Tibial artery (tissue), 4 donors: ENCODE measurements around the gene CR1.

Source experiments
- DNase-seq, 2 donors: peaks; one replicate each; pipeline ENCODE4 v3.0.0-alpha.2; 2019
- H3K27ac ChIP-seq, 2 donors: fragments of 200-600 bp; sonication (generic) in 1 of 2; 1 replicate in 1 of 2; 2 replicates in 1 of 2; pipeline ENCODE4 v1.5.1; 2018 to 2019; ENCODE audit warnings: mild to moderate bottlenecking in 1 of 2
- H3K27me3 ChIP-seq, 2 donors: fragments of 200-600 bp; sonication (generic) in 1 of 2; one replicate each; pipeline versions ENCODE4 v1.5.1 to v1.6.0; 2016 to 2019
- H3K36me3 ChIP-seq, 3 donors: fragments of 200-600 bp; sonication (generic) in 2 of 3; one replicate each; pipeline ENCODE4 v1.5.1; 2016 to 2019; ENCODE audit warnings: mild to moderate bottlenecking in 2 of 3
- H3K4me1 ChIP-seq, 4 donors: fragments of 200-600 bp; sonication (generic) in 2 of 4; 1 replicate in 3 of 4; 2 replicates in 1 of 4; pipeline ENCODE4 v1.5.1; 2016 to 2019
- H3K4me3 ChIP-seq, 2 donors: fragments of 200-600 bp; sonication (generic) in 1 of 2; 1 replicate in 1 of 2; 2 replicates in 1 of 2; pipeline ENCODE4 v1.5.1; 2018 to 2019; ENCODE audit warnings: mild to moderate bottlenecking in 2 of 2
- H3K9me3 ChIP-seq, 3 donors: fragments of 200-600 bp; sonication (generic) in 1 of 3; one replicate each; pipeline ENCODE4 v1.5.1; 2016 to 2019
- intact Hi-C: fragments of 100-400 bp; cut with DNase I; formaldehyde crosslinking; loops from one replicate; pipeline ENCODE4 v1.15.0; 2023; ENCODE audit warnings: low total_unique reads
- TF ChIP-seq, protein P1 (sequence below), 2 experiments: fragments of 200-600 bp in 1 of 2; fragments of 450-650 bp in 1 of 2; IDR thresholded peaks; one replicate each; pipeline ENCODE4 v1.5.1; 2017 to 2019; ENCODE audit warnings: antibody characterized with exemption in 2 of 2, mild to moderate bottlenecking in 1 of 2, moderate library complexity in 1 of 2

CR1 gene

DNA sequence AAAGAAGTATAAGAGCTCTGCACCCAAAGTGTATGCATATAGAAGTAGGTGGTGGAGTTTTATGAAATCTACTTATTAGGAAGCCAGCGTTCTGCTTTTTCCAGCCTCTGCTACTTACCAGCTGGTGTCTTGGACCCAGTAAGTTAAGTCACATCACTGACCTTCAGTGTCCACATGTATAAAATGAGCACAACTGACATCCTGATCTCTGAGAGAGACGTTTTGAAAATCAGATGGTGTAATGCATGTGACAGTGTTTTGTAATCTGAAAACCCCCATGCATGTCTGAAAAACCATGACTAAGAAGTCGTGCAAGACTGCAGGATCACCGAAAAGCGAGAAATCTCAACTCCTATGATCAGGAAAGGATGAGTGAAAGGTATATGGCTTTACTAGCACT, 2.0 kb downstream of the CR1 start:
- DNase-seq = no peak
- H3K9me3 ChIP-seq = no peaks in the 10 kb centered on the region
- H3K4me3 ChIP-seq = no peak overlapping the region
- intact Hi-C loops = no loop called here
- H3K4me1 ChIP-seq = peaks cover 0 to 8% (median 3%) of the 10 kb centered on the region in 4 donors
- H3K36me3 ChIP-seq = no peaks in the 10 kb centered on the region
- no peak overlapping the region for H3K27ac ChIP-seq
- TF ChIP-seq, protein P1, sequence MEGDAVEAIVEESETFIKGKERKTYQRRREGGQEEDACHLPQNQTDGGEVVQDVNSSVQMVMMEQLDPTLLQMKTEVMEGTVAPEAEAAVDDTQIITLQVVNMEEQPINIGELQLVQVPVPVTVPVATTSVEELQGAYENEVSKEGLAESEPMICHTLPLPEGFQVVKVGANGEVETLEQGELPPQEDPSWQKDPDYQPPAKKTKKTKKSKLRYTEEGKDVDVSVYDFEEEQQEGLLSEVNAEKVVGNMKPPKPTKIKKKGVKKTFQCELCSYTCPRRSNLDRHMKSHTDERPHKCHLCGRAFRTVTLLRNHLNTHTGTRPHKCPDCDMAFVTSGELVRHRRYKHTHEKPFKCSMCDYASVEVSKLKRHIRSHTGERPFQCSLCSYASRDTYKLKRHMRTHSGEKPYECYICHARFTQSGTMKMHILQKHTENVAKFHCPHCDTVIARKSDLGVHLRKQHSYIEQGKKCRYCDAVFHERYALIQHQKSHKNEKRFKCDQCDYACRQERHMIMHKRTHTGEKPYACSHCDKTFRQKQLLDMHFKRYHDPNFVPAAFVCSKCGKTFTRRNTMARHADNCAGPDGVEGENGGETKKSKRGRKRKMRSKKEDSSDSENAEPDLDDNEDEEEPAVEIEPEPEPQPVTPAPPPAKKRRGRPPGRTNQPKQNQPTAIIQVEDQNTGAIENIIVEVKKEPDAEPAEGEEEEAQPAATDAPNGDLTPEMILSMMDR (IDR thresholded peaks at IDR 0.05) = no peak
- peaks cover 0 to 34% of the 10 kb centered on the region in 2 donors for H3K27me3 ChIP-seq

DNA sequence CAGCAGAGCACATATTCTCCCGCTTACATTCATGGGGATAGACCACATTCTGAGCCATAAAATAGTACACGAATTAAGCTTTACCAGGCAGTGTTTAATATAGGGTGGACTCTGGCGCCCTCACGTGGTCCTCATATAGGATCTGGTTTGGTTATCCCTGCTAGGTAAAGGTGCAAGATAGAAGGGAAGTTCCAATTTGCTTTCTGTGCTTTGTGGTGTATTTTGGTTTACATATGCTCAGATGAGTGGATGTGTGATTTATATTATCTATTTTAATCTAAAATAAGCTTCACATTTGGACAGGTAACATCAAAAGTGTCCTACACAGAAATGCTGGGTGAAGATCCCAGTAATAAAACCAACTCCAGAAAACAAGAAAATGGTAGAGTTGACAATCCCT, 3.6 kb downstream of the CR1 start:
- H3K27ac ChIP-seq = no peak overlapping the region
- peaks cover 0 to 8% (median 3%) of the 10 kb centered on the region in 4 donors for H3K4me1 ChIP-seq
- peak in 1 of 2 donors; percentile 65 for DNase-seq
- no peak overlapping the region for H3K4me3 ChIP-seq
- H3K36me3 ChIP-seq = no peaks in the 10 kb centered on the region
- peaks cover 0 to 35% of the 10 kb centered on the region in 2 donors for H3K27me3 ChIP-seq
- intact Hi-C loops = no loop called here
- TF ChIP-seq, protein P1 (IDR thresholded peaks at IDR 0.05) = peak in 1 of 2 experiments; percentile 43
- H3K9me3 ChIP-seq = no peaks in the 10 kb centered on the region

DNA sequence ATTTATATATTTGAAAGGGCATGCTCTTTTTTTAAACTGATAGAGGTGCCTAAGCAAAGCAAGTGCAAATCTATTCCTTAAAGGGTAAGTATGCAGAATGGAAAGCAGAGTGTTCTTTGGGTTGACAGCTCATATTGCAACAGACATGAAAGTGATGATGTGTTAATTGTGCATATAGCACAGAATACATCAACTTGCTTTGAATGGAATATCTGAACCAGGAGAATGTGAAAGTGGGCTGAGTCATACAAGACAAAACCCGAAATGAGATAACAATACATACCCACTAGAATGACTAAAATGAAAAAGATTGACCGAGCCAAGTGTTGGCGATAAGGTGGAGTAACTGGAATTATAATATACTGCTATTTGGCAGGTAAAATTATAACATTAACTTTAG, 4.3 kb downstream of the CR1 start:
- Histone ChIP-seq H3K4me1 (peaks cover 0 to 8% (median 3%) of the 10 kb centered on the region in 4 donors), H3K4me3 (no peak overlapping the region), H3K36me3 (no peaks in the 10 kb centered on the region), H3K9me3 (no peaks in the 10 kb centered on the region), H3K27ac (no peak overlapping the region), H3K27me3 (peaks cover 0 to 39% of the 10 kb centered on the region in 2 donors)
- no peak for DNase-seq
- TF ChIP-seq, protein P1 (IDR thresholded peaks at IDR 0.05) = no peak
- intact Hi-C loops = no loop called here

DNA sequence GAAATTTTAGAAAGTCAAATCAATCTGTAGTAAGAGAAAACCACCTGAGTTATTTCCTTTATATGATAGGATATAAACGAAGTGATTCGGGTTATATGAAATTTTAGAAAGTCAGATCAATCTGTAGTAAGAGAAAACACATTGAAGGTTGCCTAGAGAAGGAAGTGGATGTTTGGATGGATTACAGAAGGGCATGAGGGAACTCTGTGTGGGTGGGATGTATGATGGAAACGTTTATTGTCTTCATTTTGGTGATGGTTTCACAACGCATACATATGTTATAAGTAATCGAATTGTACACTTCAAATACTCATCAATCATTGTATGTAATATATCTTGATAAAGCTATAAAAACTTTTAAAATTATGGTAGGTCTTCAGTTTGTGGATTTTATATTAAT, 5.1 kb downstream of the CR1 start:
- Histone ChIP-seq H3K9me3 (no peaks in the 10 kb centered on the region), H3K36me3 (no peaks in the 10 kb centered on the region), H3K27me3 (peaks cover 0 to 35% of the 10 kb centered on the region in 2 donors), H3K4me3 (no peak overlapping the region), H3K27ac (no peak overlapping the region), H3K4me1 (peaks cover 0 to 4% (median 2%) of the 10 kb centered on the region in 4 donors)
- intact Hi-C loops = no loop called here
- TF ChIP-seq, protein P1 (IDR thresholded peaks at IDR 0.05) = no peak
- no peak for DNase-seq

DNA sequence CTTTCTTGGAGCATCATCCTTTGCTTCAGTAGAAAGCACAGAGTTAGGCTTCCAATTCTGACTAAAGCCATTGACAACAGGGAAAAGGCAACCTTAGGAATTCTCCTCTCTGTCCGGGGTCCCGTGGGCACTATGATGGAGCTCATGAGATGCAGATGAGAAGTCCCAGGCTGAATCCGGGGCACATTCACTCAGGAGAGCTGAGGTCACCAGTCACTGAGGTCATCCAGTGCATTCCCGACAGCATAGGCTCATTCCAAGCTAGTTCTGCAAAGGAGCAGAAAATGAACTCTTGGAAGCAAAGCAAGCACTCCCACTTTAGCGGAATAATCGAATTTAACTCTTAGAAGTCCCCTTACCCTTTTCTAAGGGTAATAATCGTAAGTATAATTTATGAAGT, 6.8 kb downstream of the CR1 start:
- Histone ChIP-seq H3K27ac (no peak overlapping the region), H3K36me3 (no peaks in the 10 kb centered on the region), H3K27me3 (peaks cover 0 to 20% of the 10 kb centered on the region in 2 donors), H3K4me3 (no peak overlapping the region), H3K4me1 (no peaks in the 10 kb centered on the region), H3K9me3 (no peaks in the 10 kb centered on the region)
- TF ChIP-seq, protein P1 (IDR thresholded peaks at IDR 0.05) = no peak
- intact Hi-C loops = no loop called here
- no peak for DNase-seq

DNA sequence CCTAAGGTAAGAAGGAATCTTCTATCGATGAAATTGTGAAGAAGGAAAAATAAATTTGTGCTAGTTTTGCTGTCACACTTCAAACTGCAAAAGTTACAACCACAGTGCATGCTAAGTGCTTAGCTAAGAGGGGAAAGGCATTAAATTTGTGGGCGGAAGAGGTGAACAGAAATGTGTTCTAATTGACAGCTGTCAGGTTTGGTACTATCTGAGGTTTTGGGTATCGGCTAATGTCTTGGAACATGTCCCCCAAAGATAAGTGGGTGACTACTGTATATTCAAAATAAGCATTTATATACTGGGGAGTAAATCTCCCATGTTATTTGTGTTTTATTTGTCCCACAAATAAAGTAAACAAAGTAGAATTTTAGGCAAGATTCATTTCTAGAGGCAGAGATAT, 8.0 kb downstream of the CR1 start:
- H3K4me1 ChIP-seq = no peaks in the 10 kb centered on the region
- no peak for DNase-seq
- H3K9me3 ChIP-seq = no peaks in the 10 kb centered on the region
- H3K4me3 ChIP-seq = no peak overlapping the region
- H3K36me3 ChIP-seq = no peaks in the 10 kb centered on the region
- H3K27ac ChIP-seq = no peak overlapping the region
- peaks cover 0 to 16% of the 10 kb centered on the region in 2 donors for H3K27me3 ChIP-seq
- TF ChIP-seq, protein P1 (IDR thresholded peaks at IDR 0.05) = no peak
- intact Hi-C loops = no loop called here
